Mesothelial cell of epicardium (in vitro differentiated cells): ENCODE data around the gene CAPN15. TPM values are rescaled to one million over a fixed set of nuclear protein-coding genes. Genes with fewer than 3 reads are reported as not detected.
"Not testable (repeated sequence)": the region's sequence is repeated elsewhere in the genome, so short reads cannot be mapped to it uniquely, and the experiment has no call there.

ENCODE experiments used
- DNase-seq, 2 experiments: peaks; one replicate each; pipeline ENCODE4 v3.0.0; 2021; ENCODE audit warnings: low spot score in 2 of 2; ENCODE audit not compliant: unreplicated experiment in 2 of 2
- H3K27ac Mint-ChIP-seq: 2 replicates; pipeline ENCODE4 v1.8.0; 2021; ENCODE audit warnings: mixed read lengths
- H3K27me3 Mint-ChIP-seq: 2 replicates; pipeline ENCODE4 v1.8.0; 2021; ENCODE audit warnings: low read depth, mixed read lengths
- H3K36me3 Mint-ChIP-seq: 2 replicates; pipeline ENCODE4 v1.8.0; 2021; ENCODE audit warnings: mixed read lengths
- H3K4me1 Mint-ChIP-seq: 2 replicates; pipeline ENCODE4 v1.8.0; 2021; ENCODE audit warnings: mixed read lengths
- H3K4me3 Mint-ChIP-seq: 2 replicates; pipeline ENCODE4 v1.8.0; 2021; ENCODE audit warnings: mild to moderate bottlenecking, moderate library complexity, mixed read lengths
- H3K9me3 Mint-ChIP-seq: 2 replicates; pipeline ENCODE4 v1.8.0; 2021; ENCODE audit warnings: mixed read lengths
- CTCF ChIP-seq: fragments of 200-600 bp; sonication (generic); IDR thresholded peaks from one replicate; pipeline ENCODE4 v1.5.0; 2021; ENCODE audit warnings: antibody characterized with exemption; ENCODE audit not compliant: unreplicated experiment
- total RNA-seq: library from RNA; stranded (reverse); gene quantifications from 3 replicates; pipeline ENCODE4 v1.2.1, GENCODE V29; 2021

Gene CAPN15
- total RNA-seq, 1 donor from 2014 or later, result 49.1 TPM

GRCh38 chr16:490768-491167, 36.7 kb upstream of the CAPN15 start:
- DNase-seq, result no peak
- Mint-ChIP-seq H3K27me3 (no peaks in the 10 kb centered on the region), H3K4me3 (no peak overlapping the region), H3K27ac (no peak overlapping the region), H3K4me1 (no peaks in the 10 kb centered on the region), H3K36me3 (peaks cover 33% of the 10 kb centered on the region), H3K9me3 (no peaks in the 10 kb centered on the region)
- TF ChIP-seq CTCF, result no peak

DNA sequence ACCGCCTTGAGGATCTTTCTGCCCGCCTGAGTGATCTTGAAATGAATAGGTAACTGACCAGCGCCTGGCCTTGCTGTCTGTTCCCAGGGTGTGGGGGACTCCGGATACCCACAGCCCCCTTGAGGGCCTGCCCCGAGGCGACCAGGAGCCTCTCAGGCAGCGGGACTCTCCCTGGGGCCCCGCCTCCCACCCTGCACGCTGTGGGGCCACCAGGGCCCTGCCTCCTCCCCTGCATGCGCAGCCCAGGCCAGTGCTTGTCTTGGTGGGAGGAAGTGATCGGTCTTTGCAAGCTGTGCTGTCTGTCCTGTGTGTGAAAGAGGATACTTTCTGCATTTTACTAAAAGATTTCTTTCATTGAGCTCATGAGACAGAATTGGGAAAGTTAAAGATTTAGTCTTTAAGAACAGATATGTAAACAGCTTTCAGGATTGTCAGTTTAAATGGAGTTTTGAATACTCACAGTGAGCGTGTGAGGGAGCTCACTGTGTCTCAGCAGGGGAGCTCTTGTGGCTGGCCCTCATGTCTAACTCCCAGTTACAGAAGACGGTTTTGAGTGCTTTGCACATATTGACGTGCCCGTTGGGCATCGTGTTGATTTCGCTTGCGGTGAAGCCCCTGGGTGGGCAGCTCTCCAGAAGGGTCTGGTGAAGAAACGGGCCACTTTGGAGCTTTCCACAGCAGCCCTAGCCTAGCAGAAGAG, 36.1 kb upstream of the CAPN15 start:
- no peak for TF ChIP-seq CTCF
- Mint-ChIP-seq H3K4me3 (no peak overlapping the region), H3K27me3 (no peaks in the 10 kb centered on the region), H3K36me3 (peaks cover 33% of the 10 kb centered on the region), H3K4me1 (no peaks in the 10 kb centered on the region), H3K27ac (no peak overlapping the region), H3K9me3 (no peaks in the 10 kb centered on the region)
- no peak for DNase-seq

- Mint-ChIP-seq H3K4me1 (no peaks in the 10 kb centered on the region), H3K27me3 (no peaks in the 10 kb centered on the region), H3K36me3 (peaks cover 36% of the 10 kb centered on the region), H3K4me3 (no peak overlapping the region), H3K9me3 (no peaks in the 10 kb centered on the region), H3K27ac (no peak overlapping the region)
- no peak for DNase-seq
- TF ChIP-seq CTCF, result no peak
These were observed 35.2 kb upstream of the CAPN15 start for GRCh38 chr16:492211-492875.

- H3K27ac Mint-ChIP-seq, H3K27me3 Mint-ChIP-seq, H3K4me1 Mint-ChIP-seq: not testable (repeated sequence)
These were observed 32.8 kb upstream of the CAPN15 start for GRCh38 chr16:494676-495075.

DNA sequence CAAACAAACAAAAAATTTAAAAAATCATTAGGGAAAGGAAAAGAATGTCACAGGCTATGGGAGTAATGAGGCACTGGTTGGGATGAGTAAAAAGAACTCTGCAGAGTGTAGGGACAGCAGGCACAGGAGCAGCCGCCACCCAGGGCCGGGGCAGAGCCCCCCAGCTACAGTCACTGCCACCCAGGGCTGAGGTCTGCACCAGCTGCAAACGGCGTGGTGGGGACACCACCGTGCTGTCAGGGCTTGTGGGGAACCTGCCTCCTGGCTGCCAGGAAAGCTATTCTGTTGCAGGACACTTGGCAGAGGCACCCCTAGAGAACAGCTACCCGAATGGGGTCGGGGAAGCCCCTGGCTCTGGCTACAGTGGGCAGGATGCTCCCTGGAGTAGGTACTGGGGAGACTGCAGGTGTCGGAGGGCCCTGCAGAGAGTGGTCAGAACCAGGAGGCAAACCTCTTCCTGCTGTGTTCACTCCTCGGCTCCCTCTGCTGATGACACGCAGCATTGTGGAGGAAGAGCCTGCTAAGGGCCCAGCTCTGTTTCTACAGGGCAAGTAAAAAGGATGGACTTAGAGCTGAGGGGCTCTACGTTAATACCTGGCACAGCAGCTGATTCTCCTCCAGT, 32.3 kb upstream of the CAPN15 start:
- Mint-ChIP-seq H3K4me1 (no peaks in the 10 kb centered on the region), H3K9me3 (no peaks in the 10 kb centered on the region), H3K27me3 (no peaks in the 10 kb centered on the region), H3K27ac (no peak overlapping the region), H3K36me3 (peaks cover 24% of the 10 kb centered on the region), H3K4me3 (no peak overlapping the region)
- DNase-seq, result no peak
- TF ChIP-seq CTCF, result no peak

More at GRCh38 chr16:494676-495075, 32.8 kb upstream of the CAPN15 start:
- peaks cover 28% of the 10 kb centered on the region for H3K36me3 Mint-ChIP-seq
- H3K4me3 Mint-ChIP-seq, H3K9me3 Mint-ChIP-seq, DNase-seq: not testable (repeated sequence)

GRCh38 chr16:496097-496886, 31.2 kb upstream of the CAPN15 start:
- no peak for DNase-seq
- no peak overlapping the region for H3K27ac Mint-ChIP-seq
- no peaks in the 10 kb centered on the region for H3K4me1 Mint-ChIP-seq
- no peak for TF ChIP-seq CTCF
- H3K27me3 Mint-ChIP-seq, result no peaks in the 10 kb centered on the region
- H3K9me3 Mint-ChIP-seq, result no peaks in the 10 kb centered on the region
- no peak overlapping the region for H3K4me3 Mint-ChIP-seq
- H3K36me3 Mint-ChIP-seq, result peaks cover 20% of the 10 kb centered on the region
